Mesenchymal stem cell (in vitro differentiated cells and primary cell): Measurements from ENCODE around the gene CUBN.

Source experiments
- DNase-seq: peaks from one replicate; pipeline ENCODE4 v3.0.0-alpha.2; 2013
- H2AFZ ChIP-seq: one replicate; pipeline ENCODE4 v1.6.1; 2013; ENCODE audit warnings: low read depth, mild to moderate bottlenecking, control low read depth, inconsistent platforms, low read length, moderate library complexity
- H2AK5ac ChIP-seq: 2 replicates; pipeline ENCODE4 v1.6.1; 2013; ENCODE audit warnings: low read length, moderate library complexity, mild to moderate bottlenecking, inconsistent platforms; ENCODE audit not compliant: severe bottlenecking
- H2BK120ac ChIP-seq: one replicate; pipeline ENCODE4 v1.6.1; 2013; ENCODE audit warnings: low read depth, mild to moderate bottlenecking, inconsistent platforms, low read length, moderate library complexity
- H2BK12ac ChIP-seq, 2 experiments: one replicate each; pipeline ENCODE4 v1.6.1; 2013; ENCODE audit warnings: inconsistent platforms in 2 of 2, low read length in 2 of 2, mild to moderate bottlenecking in 2 of 2, moderate library complexity in 2 of 2, control low read depth in 1 of 2
- H2BK15ac ChIP-seq: one replicate; pipeline ENCODE4 v1.6.1; 2013; ENCODE audit warnings: mild to moderate bottlenecking, low read depth, inconsistent platforms; ENCODE audit not compliant: poor library complexity, severe bottlenecking
- H2BK5ac ChIP-seq: 2 replicates; pipeline ENCODE4 v1.6.1; 2013; ENCODE audit warnings: low read depth, mild to moderate bottlenecking, low read length, control low read depth, inconsistent platforms; ENCODE audit not compliant: poor library complexity, severe bottlenecking
- H3K14ac ChIP-seq, 2 experiments: one replicate each; pipeline ENCODE4 v1.6.1; 2013; ENCODE audit warnings: inconsistent platforms in 2 of 2, low read length in 2 of 2, control low read depth in 1 of 2, mild to moderate bottlenecking in 1 of 2, moderate library complexity in 1 of 2
- H3K18ac ChIP-seq, 2 experiments: one replicate each; pipeline ENCODE4 v1.6.1; 2013; ENCODE audit warnings: inconsistent platforms in 2 of 2, low read length in 2 of 2, control low read depth in 1 of 2, low read depth in 1 of 2, mild to moderate bottlenecking in 1 of 2
- H3K23ac ChIP-seq, 2 experiments: one replicate each; pipeline ENCODE4 v1.6.1; 2013; ENCODE audit warnings: inconsistent platforms in 2 of 2, low read length in 2 of 2, mild to moderate bottlenecking in 2 of 2, moderate library complexity in 2 of 2, control low read depth in 1 of 2
- H3K27ac ChIP-seq: 2 replicates; pipeline ENCODE4 v1.5.1; 2013; ENCODE audit warnings: mild to moderate bottlenecking, moderate library complexity, low read length, control low read depth, inconsistent platforms; ENCODE audit not compliant: poor library complexity, severe bottlenecking
- H3K27me3 ChIP-seq, 2 experiments: 2 replicates each; pipeline versions ENCODE4 v1.6.1 to v1.7.0; 2013; ENCODE audit warnings: low read length in 2 of 2, mild to moderate bottlenecking in 2 of 2, moderate library complexity in 2 of 2, control low read depth in 1 of 2, inconsistent platforms in 1 of 2; ENCODE audit not compliant: control insufficient read depth in 1 of 2, insufficient read depth in 1 of 2
- H3K36me3 ChIP-seq, 2 experiments: 2 replicates each; pipeline versions ENCODE4 v1.6.1 to v1.7.0; 2013; ENCODE audit warnings: low read length in 2 of 2, control low read depth in 1 of 2, inconsistent platforms in 1 of 2, low read depth in 1 of 2, mild to moderate bottlenecking in 1 of 2; ENCODE audit not compliant: insufficient read depth in 2 of 2, control insufficient read depth in 1 of 2
- H3K4ac ChIP-seq, 2 experiments: one replicate each; pipeline ENCODE4 v1.6.1; 2013; ENCODE audit warnings: inconsistent platforms in 2 of 2, low read length in 2 of 2, mild to moderate bottlenecking in 2 of 2, moderate library complexity in 2 of 2, control low read depth in 1 of 2, low read depth in 1 of 2
- H3K4me1 ChIP-seq: 2 replicates; pipeline ENCODE4 v1.6.1; 2013; ENCODE audit warnings: low read depth, low read length, control low read depth; ENCODE audit not compliant: control insufficient read depth, insufficient read depth
- H3K4me2 ChIP-seq: 2 replicates; pipeline ENCODE4 v1.6.1; 2013; ENCODE audit warnings: low read length, mild to moderate bottlenecking, inconsistent platforms; ENCODE audit not compliant: poor library complexity, severe bottlenecking
- H3K4me3 ChIP-seq, 2 experiments: 2 replicates each; pipeline versions ENCODE4 v1.5.1 to v1.7.0; 2013; ENCODE audit warnings: low read length in 2 of 2, mild to moderate bottlenecking in 2 of 2, control low read depth in 1 of 2, low read depth in 1 of 2; ENCODE audit not compliant: insufficient read depth in 1 of 2
- H3K79me1 ChIP-seq: replicated peaks from 2 replicates; pipeline ENCODE4 v1.6.1; 2013; ENCODE audit warnings: mild to moderate bottlenecking, control low read depth, low read length, inconsistent platforms; ENCODE audit not compliant: poor library complexity, severe bottlenecking
- H3K9ac ChIP-seq: 2 replicates; pipeline ENCODE4 v1.7.0; 2013; ENCODE audit warnings: mild to moderate bottlenecking, low read length, moderate library complexity
- H3K9me3 ChIP-seq: 2 replicates; pipeline ENCODE4 v1.7.0; 2013; ENCODE audit warnings: mild to moderate bottlenecking, low read length; ENCODE audit not compliant: control insufficient read depth
- H4K8ac ChIP-seq: one replicate; pipeline ENCODE4 v1.6.1; 2013; ENCODE audit warnings: inconsistent platforms, mild to moderate bottlenecking, low read length, moderate library complexity
- H4K91ac ChIP-seq: one replicate; pipeline ENCODE4 v1.6.1; 2013; ENCODE audit warnings: mild to moderate bottlenecking, low read length, inconsistent platforms
- WGBS: methylation state at CpG from one replicate; pipeline ENCODE4 v1.1.7; 2013; ENCODE audit warnings: mixed read lengths; 5-methylcytosine and 5-hydroxymethylcytosine counted together

Gene CUBN

DNA sequence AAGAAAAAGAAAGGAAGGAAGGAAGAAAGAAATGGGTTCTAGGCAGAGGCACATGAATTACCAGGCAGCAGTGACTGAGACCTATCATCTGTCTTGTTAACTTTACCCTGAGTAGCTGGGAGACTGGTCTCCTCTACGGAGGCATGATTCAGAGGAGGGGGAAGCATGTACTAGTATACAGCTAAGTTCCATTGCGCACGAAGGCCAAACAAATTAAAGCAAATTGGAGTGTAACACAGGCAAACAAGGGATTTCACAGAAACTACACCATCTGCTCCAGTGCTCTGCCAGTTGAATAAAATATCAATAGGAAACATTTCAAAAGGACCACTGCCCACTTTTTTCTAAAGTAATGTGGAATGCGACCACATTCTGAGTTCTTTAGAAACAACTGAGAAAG is 246.5 kb downstream of the CUBN start:
- H2BK12ac ChIP-seq, result no peak overlapping the region
- no peak overlapping the region for H3K4me2 ChIP-seq
- no peaks in the 10 kb centered on the region for H3K27me3 ChIP-seq
- H4K8ac ChIP-seq, result no peak overlapping the region
- H3K27ac ChIP-seq, result no peak overlapping the region
- no peak overlapping the region for H2AFZ ChIP-seq
- H2AK5ac ChIP-seq, result no peak overlapping the region
- H3K4me1 ChIP-seq, result no peaks in the 10 kb centered on the region
- no peak overlapping the region for H2BK120ac ChIP-seq
- no peak overlapping the region for H3K4ac ChIP-seq
- no peaks in the 10 kb centered on the region for H3K36me3 ChIP-seq
- no peaks in the 10 kb centered on the region for H3K9me3 ChIP-seq
- H3K4me3 ChIP-seq, result no peak overlapping the region
- H3K79me1 ChIP-seq, result no peaks in the 10 kb centered on the region
- no peak for DNase-seq
- no peak overlapping the region for H2BK5ac ChIP-seq
- no peak overlapping the region for H4K91ac ChIP-seq
- no peak overlapping the region for H2BK15ac ChIP-seq
- H3K23ac ChIP-seq, result no peak overlapping the region
- H3K9ac ChIP-seq, result no peak overlapping the region
- whole genome bisulfite sequencing, result 81% methylated on average over 4 of the region's 4 CpGs
- no peak overlapping the region for H3K18ac ChIP-seq
- no peak overlapping the region for H3K14ac ChIP-seq

DNA sequence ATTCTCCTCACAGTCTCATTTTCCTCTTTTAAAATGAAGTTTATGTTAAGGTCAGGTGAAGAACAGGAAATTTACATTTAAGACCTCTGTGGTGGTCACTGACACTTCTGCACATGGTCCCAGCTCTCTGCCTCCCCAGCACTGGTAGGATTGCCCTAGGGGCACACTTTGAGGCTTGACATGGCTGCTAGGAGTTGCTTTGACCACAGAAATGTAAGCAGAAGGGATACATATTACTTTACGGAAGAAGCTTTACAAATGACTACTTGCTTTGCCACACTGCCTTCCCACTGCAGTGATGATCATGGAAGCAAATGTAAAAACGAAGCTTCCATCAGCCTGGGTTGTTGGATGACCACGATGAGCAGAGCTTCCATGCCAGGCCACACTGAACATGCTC is 259.3 kb downstream of the CUBN start:
- H2AK5ac ChIP-seq, result no peak overlapping the region
- H2BK5ac ChIP-seq, result no peak overlapping the region
- H3K4me2 ChIP-seq, result no peak overlapping the region
- H4K91ac ChIP-seq, result no peak overlapping the region
- no peak overlapping the region for H3K18ac ChIP-seq
- no peak overlapping the region for H3K27ac ChIP-seq
- peak overlapping the region; percentile 1 for H4K8ac ChIP-seq
- H2BK120ac ChIP-seq, result no peak overlapping the region
- H3K14ac ChIP-seq, result no peak overlapping the region
- no peak overlapping the region for H3K9ac ChIP-seq
- WGBS, result 83% methylated on average over 3 of the region's 3 CpGs
- no peaks in the 10 kb centered on the region for H3K79me1 ChIP-seq
- H3K4me1 ChIP-seq, result no peaks in the 10 kb centered on the region
- H3K23ac ChIP-seq, result no peak overlapping the region
- no peaks in the 10 kb centered on the region for H3K27me3 ChIP-seq
- H3K9me3 ChIP-seq, result no peaks in the 10 kb centered on the region
- no peak overlapping the region for H2BK15ac ChIP-seq
- no peak overlapping the region for H2AFZ ChIP-seq
- DNase-seq, result peak; percentile 67
- no peak overlapping the region for H3K4ac ChIP-seq
- peaks cover 0 to 14% of the 10 kb centered on the region in 2 experiments for H3K36me3 ChIP-seq
- no peak overlapping the region for H3K4me3 ChIP-seq
- no peak overlapping the region for H2BK12ac ChIP-seq

DNA sequence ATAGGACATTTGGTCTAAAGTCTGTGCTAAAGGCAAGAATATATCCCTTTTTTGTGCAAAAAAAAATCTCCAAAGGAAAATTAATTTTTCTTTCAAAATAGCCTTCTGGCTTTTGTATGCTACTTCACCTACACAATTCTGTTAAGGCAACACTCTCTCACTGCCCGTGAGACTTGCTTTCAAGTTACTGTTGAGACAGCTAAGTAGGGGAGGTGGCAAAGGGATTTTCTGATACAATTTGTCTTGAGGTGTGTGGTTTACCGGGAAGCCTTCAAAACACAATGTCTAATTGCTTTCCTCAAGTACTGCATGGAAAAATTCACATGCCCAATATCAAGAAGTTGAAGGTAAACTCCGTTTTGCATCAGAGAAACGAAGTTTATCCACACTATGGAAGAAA is 261.6 kb downstream of the CUBN start:
- Histone ChIP-seq H2AFZ (no peak overlapping the region), H4K8ac (no peak overlapping the region), H3K14ac (no peak overlapping the region), H3K27me3 (no peaks in the 10 kb centered on the region), H3K4me1 (no peaks in the 10 kb centered on the region), H3K27ac (no peak overlapping the region), H3K9me3 (no peaks in the 10 kb centered on the region), H2AK5ac (no peak overlapping the region), H3K36me3 (peaks cover 0 to 2% of the 10 kb centered on the region in 2 experiments), H3K79me1 (no peaks in the 10 kb centered on the region), H3K18ac (no peak overlapping the region), H3K4me2 (no peak overlapping the region), H2BK12ac (no peak overlapping the region), H4K91ac (no peak overlapping the region), H2BK5ac (no peak overlapping the region), H3K23ac (no peak overlapping the region), H3K4ac (no peak overlapping the region), H2BK15ac (no peak overlapping the region), H3K9ac (peak overlapping the region; percentile 36), H3K4me3 (no peak overlapping the region), H2BK120ac (no peak overlapping the region)
- no peak for DNase-seq
- WGBS, result 87% methylated on average over 3 of the region's 4 CpGs

DNA sequence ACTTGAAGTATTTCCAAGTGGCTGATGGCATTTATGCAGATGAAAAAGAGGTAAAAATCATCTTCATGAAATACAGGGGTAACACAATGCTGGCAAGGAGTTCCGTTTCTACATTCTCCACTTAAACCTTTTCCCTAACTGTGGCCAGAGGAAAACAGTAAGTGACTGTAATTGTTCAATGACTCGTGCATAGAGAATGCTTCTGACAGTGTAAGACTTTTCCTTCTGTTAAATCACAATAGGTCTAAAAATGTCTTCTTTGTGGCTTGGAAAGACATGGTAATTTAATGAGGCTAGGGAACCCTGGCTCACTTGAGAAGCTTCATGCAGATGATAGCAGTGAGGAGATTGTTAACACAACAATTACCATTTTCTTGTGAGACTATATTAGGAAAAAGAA is 262.1 kb downstream of the CUBN start:
- Histone ChIP-seq H2BK15ac (no peak overlapping the region), H4K8ac (no peak overlapping the region), H3K36me3 (no peaks in the 10 kb centered on the region), H3K4me2 (no peak overlapping the region), H3K4me3 (no peak overlapping the region), H3K4me1 (no peaks in the 10 kb centered on the region), H3K27me3 (no peaks in the 10 kb centered on the region), H2BK120ac (no peak overlapping the region), H3K4ac (no peak overlapping the region), H2AK5ac (no peak overlapping the region), H4K91ac (no peak overlapping the region), H3K27ac (peak overlapping the region; percentile 26), H3K23ac (no peak overlapping the region), H3K14ac (no peak overlapping the region), H3K9ac (peak overlapping the region; percentile 36), H3K9me3 (no peaks in the 10 kb centered on the region), H3K79me1 (no peaks in the 10 kb centered on the region), H2BK5ac (no peak overlapping the region), H3K18ac (no peak overlapping the region), H2AFZ (no peak overlapping the region), H2BK12ac (no peak overlapping the region)
- 0% methylated on average over 1 of the region's 2 CpGs for WGBS
- DNase-seq, result peak; percentile 50
